ENCODE results near the gene COMMD8. TPM values are rescaled to one million over a fixed set of nuclear protein-coding genes. Genes with fewer than 3 reads are reported as not detected.

COMMD8 gene
- total and polyA plus RNA-seq, 10 of the 15 experiments (the other 5 are each of a cell fraction or from before 2014, with no cell fraction given), result 27.6 to 156 (median 48.4) TPM

- Histone ChIP-seq H3K9ac (ENCODE audit: control insufficient read depth, insufficient read depth, low read length) (no peak overlapping the region), H3K27ac (ENCODE audit: control insufficient read depth, insufficient read depth) (no peak overlapping the region), H3K27me3 (replicated peaks in 1 of 2; ENCODE audit: control insufficient read depth in 2 of 2, insufficient read depth in 2 of 2, low read length in 1 of 2) (no peaks in the 10 kb centered on the region), H3K4me1 (ENCODE audit: control insufficient read depth, insufficient read depth, low read length) (peaks cover 4% of the 10 kb centered on the region; the same call in 1 of the 2 replicates), H2AFZ (ENCODE audit: control insufficient read depth, low read depth, low read length) (no peak overlapping the region), H3K36me3 (ENCODE audit: control insufficient read depth in 2 of 2, insufficient read depth in 2 of 2, low read length in 1 of 2) (no peaks in the 10 kb centered on the region), H3K4me3 (no peak overlapping the region), H3K79me2 (ENCODE audit: control insufficient read depth, insufficient read depth, low read length) (no peaks in the 10 kb centered on the region), H3K9me3 (replicated peaks; ENCODE audit: control insufficient read depth, insufficient read depth, low read length) (no peaks in the 10 kb centered on the region), H4K20me1 (ENCODE audit: control insufficient read depth, insufficient read depth) (no peaks in the 10 kb centered on the region), H3K4me2 (ENCODE audit: control insufficient read depth, insufficient read depth) (no peak overlapping the region)
- BruUV-seq (replicated peaks), result no TSS peak
- POLR2A ChIA-PET, result no interaction called here
- WGBS (ENCODE audit: insufficient coverage, insufficient replicate concordance, low lambda C conversion rate, missing lambda C conversion rate), result 0% methylated on average over 2 of the region's 2 CpGs
- DNase-seq (ENCODE audit: low read depth, low spot score) (no peak), FAIRE-seq (no peak), ATAC-seq (peak; percentile 80)
- intact Hi-C loops (cut with micrococcal nuclease; ENCODE audit: unreplicated experiment) (no loop called here), in situ Hi-C loops (cut with MboI) (no loop called here)
- RAD21 ChIA-PET (ENCODE audit: unreplicated experiment), result no interaction called here
- CTCF ChIA-PET, result interaction anchor here (1.0 kb wide), 1 partner anchor 12 kb away, joined by 3 read pairs; no protein-coding TSS in a partner anchor
- SMC1A ChIA-PET (ENCODE audit: uncharacterized antibody, unreplicated experiment), result interaction anchor here (0.5 kb wide), 1 partner anchor 581 kb away, joined by 3 read pairs; no protein-coding TSS in a partner anchor
- no peak for TF ChIP-seq ZNF384 (IDR thresholded peaks at IDR 0.05; ENCODE audit: borderline replicate concordance, low read depth, low read length)
- no peak for TF ChIP-seq BCL3 (IDR thresholded peaks at IDR 0.05; ENCODE audit: borderline replicate concordance, insufficient read depth, low read depth, low read length, poor library complexity, severe bottlenecking)
- no peak for TF ChIP-seq SKIL (IDR thresholded peaks at IDR 0.05; ENCODE audit: low read depth, poor library complexity, severe bottlenecking)
- no peak for TF ChIP-seq CHD2 (IDR thresholded peaks at IDR 0.05; ENCODE audit: borderline replicate concordance, low read depth, low read length)
- TF ChIP-seq PAX8 (IDR thresholded peaks at IDR 0.05), result no peak
- TF ChIP-seq RFX5 (IDR thresholded peaks at IDR 0.05; ENCODE audit: low read depth, low read length), result no peak
- TF ChIP-seq SMAD5 (IDR thresholded peaks at IDR 0.05; ENCODE audit: low read depth), result no peak
- no peak for TF ChIP-seq PML (IDR thresholded peaks at IDR 0.05; ENCODE audit: low read length)
- TF ChIP-seq IRF4 (IDR thresholded peaks at IDR 0.05; ENCODE audit: low read depth, low read length), result no peak
- TF ChIP-seq POLR2AphosphoS2 (IDR thresholded peaks at IDR 0.05; ENCODE audit: low read depth, low read length), result no peak
- TF ChIP-seq MEF2B (IDR thresholded peaks at IDR 0.05; ENCODE audit: partially characterized antibody, poor library complexity, severe bottlenecking), result no peak
- no peak for TF ChIP-seq CEBPZ (IDR thresholded peaks at IDR 0.05; ENCODE audit: low read depth, low read length)
- no peak for TF ChIP-seq ZBTB11 (CRISPR knock-in tag; IDR thresholded peaks at IDR 0.05)
- no peak for TF ChIP-seq TBL1XR1 (IDR thresholded peaks at IDR 0.05; ENCODE audit: low read depth, low read length)
Measured at GRCh38 chr4:47413521-47413920, 50.0 kb downstream of the COMMD8 start.
